ENCODE data around the gene ENPP3. TPM values are rescaled to one million over a fixed set of nuclear protein-coding genes. Genes with fewer than 3 reads are reported as not detected.

ENPP3 gene
- total and polyA plus RNA-seq, 10 of the 15 experiments (the other 5 are each of a cell fraction or from before 2014, with no cell fraction given), result 0.01 TPM; not detected in 9

GRCh38 chr6:131688286-131688685 lies 51.2 kb downstream of the ENPP3 start (continued):
- TF ChIP-seq MEF2A (IDR thresholded peaks at IDR 0.05; ENCODE audit: insufficient read depth, low read depth, low read length) (peak; percentile 89), RAD21 (IDR thresholded peaks at IDR 0.05; ENCODE audit: insufficient read depth, low read depth, low read length) (no peak), EGR1 (IDR thresholded peaks at IDR 0.05; ENCODE audit: borderline replicate concordance in 1 of 2, low read depth in 2 of 2, low read length in 2 of 2) (no peak), ZNF207 (IDR thresholded peaks at IDR 0.05; ENCODE audit: borderline replicate concordance) (no peak), NFYA (IDR thresholded peaks at IDR 0.05; ENCODE audit: borderline replicate concordance, low read depth, low read length) (no peak), NKRF (conservative IDR thresholded peaks at IDR 0.05) (no peak), PAX8 (IDR thresholded peaks at IDR 0.05) (no peak), ESRRA (IDR thresholded peaks at IDR 0.05; ENCODE audit: low read length) (no peak), TCF3 (IDR thresholded peaks at IDR 0.05; ENCODE audit: borderline replicate concordance, insufficient read depth, low read depth, low read length) (no peak), SRF (IDR thresholded peaks at IDR 0.05; ENCODE audit: low read depth in 2 of 2, low read length in 2 of 2) (0 out of 4 replicates have a peak, but pooled peaks of 1 of the 2 experiments have one; percentile 38), PBX3 (IDR thresholded peaks at IDR 0.05; ENCODE audit: insufficient replicate concordance, low read depth, low read length) (no peak), FOXM1 (IDR thresholded peaks at IDR 0.05; ENCODE audit: low read depth, low read length) (peak; percentile 89), ATF3 (IDR thresholded peaks at IDR 0.05; ENCODE audit: borderline replicate concordance, extremely low read depth, low read depth, low read length) (no peak), CUX1 (IDR thresholded peaks at IDR 0.05; ENCODE audit: insufficient replicate concordance, low read depth, low read length) (no peak), E4F1 (IDR thresholded peaks at IDR 0.05; ENCODE audit: borderline replicate concordance, partially characterized antibody) (no peak), KDM1A (IDR thresholded peaks at IDR 0.05; ENCODE audit: borderline replicate concordance) (no peak)

All from GM12878 (cell line).